Tibial nerve (tissue), 4 donors: Measurements from ENCODE around the gene RFESD. TPM values are rescaled to one million over a fixed set of nuclear protein-coding genes. Genes with fewer than 3 reads are reported as not detected.

Source experiments
- DNase-seq, 2 donors: peaks; one replicate each; pipeline ENCODE4 v3.0.0-alpha.2; 2019; ENCODE audit warnings: low spot score in 2 of 2
- H3K27ac ChIP-seq, 4 donors: fragments of 200-600 bp; sonication (generic) in 3 of 4; one replicate each; pipeline ENCODE4 v1.5.1; 2017 to 2019; ENCODE audit warnings: mild to moderate bottlenecking in 1 of 4
- H3K27me3 ChIP-seq, 2 donors: fragments of 200-600 bp; sonication (generic) in 1 of 2; one replicate each; pipeline versions ENCODE4 v1.5.1 to v1.6.0; 2017 to 2019
- H3K36me3 ChIP-seq, 3 donors: fragments of 200-600 bp; sonication (generic); one replicate each; pipeline ENCODE4 v1.5.1; 2018 to 2019
- H3K4me1 ChIP-seq, 4 donors: fragments of 200-600 bp; sonication (generic) in 3 of 4; one replicate each; pipeline ENCODE4 v1.5.1; 2017 to 2019
- H3K4me3 ChIP-seq, 4 donors: fragments of 200-600 bp; sonication (generic) in 3 of 4; one replicate each; pipeline ENCODE4 v1.5.1; 2017 to 2019; ENCODE audit warnings: mild to moderate bottlenecking in 1 of 4, moderate library complexity in 1 of 4
- H3K9me3 ChIP-seq, 4 donors: fragments of 200-600 bp; sonication (generic) in 3 of 4; one replicate each; pipeline ENCODE4 v1.5.1; 2017 to 2019
- EP300 ChIP-seq, 2 donors: sonication (generic); formaldehyde crosslinking; IDR thresholded peaks; one replicate each; pipeline ENCODE4 v1.6.1; 2017; ENCODE audit warnings: antibody characterized with exemption in 2 of 2, mild to moderate bottlenecking in 1 of 2
- POLR2A ChIP-seq, 2 donors: fragments of 450-650 bp; IDR thresholded peaks; one replicate each; pipeline ENCODE4 v1.6.1; 2017; ENCODE audit warnings: antibody characterized with exemption in 2 of 2, mild to moderate bottlenecking in 2 of 2, moderate library complexity in 2 of 2
- WGBS, 2 donors: methylation state at CpG; one replicate each; pipeline ENCODE4 v1.1.5; 2018; 5-methylcytosine and 5-hydroxymethylcytosine counted together
- total RNA-seq, 4 donors: library from RNA; depleted of rRNA; stranded (reverse); fragments of >200 nt; gene quantifications; one replicate each; pipeline ENCODE4 v1.1.0, GENCODE V29; 2016
- TF ChIP-seq, protein P1 (sequence below), 5 experiments: fragments of 200-600 bp in 3 of 5; fragments of 450-650 bp in 2 of 5; sonication (generic) in 3 of 5; IDR thresholded peaks; one replicate each; pipeline ENCODE4 v1.5.1; 2016 to 2019; ENCODE audit warnings: antibody characterized with exemption in 5 of 5, mild to moderate bottlenecking in 3 of 5, moderate library complexity in 2 of 5

RFESD gene
- total RNA-seq, 4 donors from 2014 or later = 0.98 to 2.1 (median 1.3) TPM

DNA sequence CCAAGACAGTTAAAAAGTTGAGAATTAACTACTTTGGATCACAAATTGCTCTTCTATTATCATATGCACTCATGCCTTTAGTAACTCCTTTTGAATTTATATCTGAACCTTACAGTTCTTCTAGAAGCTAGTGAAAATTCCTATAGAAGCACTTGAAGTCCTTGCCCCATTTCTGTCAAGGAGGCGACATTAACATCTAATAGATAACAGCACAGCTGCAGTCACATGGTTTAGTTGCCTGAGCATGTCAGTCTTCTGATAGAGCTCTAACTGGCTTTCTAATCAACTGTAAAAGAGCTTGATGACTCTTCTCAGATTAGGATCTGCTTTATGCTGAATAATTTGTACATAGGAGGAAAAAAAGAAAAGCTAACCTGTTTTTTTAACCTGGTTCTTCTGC is 9.0 kb downstream of the RFESD start:
- 88 to 90% methylated on average over 1 of the region's 1 CpG for WGBS, 2 donors
- no peak overlapping the region for H3K4me3 ChIP-seq
- no peak overlapping the region for H3K27ac ChIP-seq
- DNase-seq = no peak
- no peaks in the 10 kb centered on the region for H3K4me1 ChIP-seq
- H3K27me3 ChIP-seq = no peaks in the 10 kb centered on the region
- TF ChIP-seq EP300 (IDR thresholded peaks at IDR 0.05) (no peak), POLR2A (IDR thresholded peaks at IDR 0.05) (no peak)
- TF ChIP-seq, protein P1, sequence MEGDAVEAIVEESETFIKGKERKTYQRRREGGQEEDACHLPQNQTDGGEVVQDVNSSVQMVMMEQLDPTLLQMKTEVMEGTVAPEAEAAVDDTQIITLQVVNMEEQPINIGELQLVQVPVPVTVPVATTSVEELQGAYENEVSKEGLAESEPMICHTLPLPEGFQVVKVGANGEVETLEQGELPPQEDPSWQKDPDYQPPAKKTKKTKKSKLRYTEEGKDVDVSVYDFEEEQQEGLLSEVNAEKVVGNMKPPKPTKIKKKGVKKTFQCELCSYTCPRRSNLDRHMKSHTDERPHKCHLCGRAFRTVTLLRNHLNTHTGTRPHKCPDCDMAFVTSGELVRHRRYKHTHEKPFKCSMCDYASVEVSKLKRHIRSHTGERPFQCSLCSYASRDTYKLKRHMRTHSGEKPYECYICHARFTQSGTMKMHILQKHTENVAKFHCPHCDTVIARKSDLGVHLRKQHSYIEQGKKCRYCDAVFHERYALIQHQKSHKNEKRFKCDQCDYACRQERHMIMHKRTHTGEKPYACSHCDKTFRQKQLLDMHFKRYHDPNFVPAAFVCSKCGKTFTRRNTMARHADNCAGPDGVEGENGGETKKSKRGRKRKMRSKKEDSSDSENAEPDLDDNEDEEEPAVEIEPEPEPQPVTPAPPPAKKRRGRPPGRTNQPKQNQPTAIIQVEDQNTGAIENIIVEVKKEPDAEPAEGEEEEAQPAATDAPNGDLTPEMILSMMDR (IDR thresholded peaks at IDR 0.05) = no peak
- peaks cover 0 to 8% (median 0%) of the 10 kb centered on the region in 3 donors for H3K36me3 ChIP-seq
- H3K9me3 ChIP-seq = no peaks in the 10 kb centered on the region

DNA sequence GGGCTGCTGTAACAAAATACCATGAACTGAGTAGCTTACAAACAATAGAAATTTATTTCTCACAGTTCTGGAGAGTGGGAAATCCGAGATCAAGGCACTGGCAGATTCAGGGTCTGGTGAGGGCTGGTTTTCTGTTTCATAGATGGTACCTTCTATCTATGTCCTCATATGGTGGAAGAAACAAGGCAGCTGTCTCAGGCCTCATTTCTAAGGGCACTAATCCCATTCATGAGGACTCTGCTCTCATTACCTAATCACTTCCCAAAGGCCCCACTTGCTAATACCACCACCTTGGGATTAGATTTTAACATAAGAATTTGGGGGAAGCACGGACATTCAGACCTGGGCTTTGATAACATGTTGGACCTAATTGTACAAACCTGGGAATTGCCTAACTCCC is 13.5 kb downstream of the RFESD start:
- TF ChIP-seq POLR2A (IDR thresholded peaks at IDR 0.05) (no peak), EP300 (IDR thresholded peaks at IDR 0.05) (no peak)
- TF ChIP-seq, protein P1 (IDR thresholded peaks at IDR 0.05) = no peak
- Histone ChIP-seq H3K27me3 (no peaks in the 10 kb centered on the region), H3K9me3 (no peaks in the 10 kb centered on the region), H3K27ac (no peak overlapping the region), H3K4me3 (no peak overlapping the region), H3K4me1 (peaks cover 0 to 9% (median 4%) of the 10 kb centered on the region in 4 donors), H3K36me3 (no peaks in the 10 kb centered on the region)
- no peak for DNase-seq
- WGBS, 2 donors = 88 to 92% methylated on average over 2 of the region's 2 CpGs

DNA sequence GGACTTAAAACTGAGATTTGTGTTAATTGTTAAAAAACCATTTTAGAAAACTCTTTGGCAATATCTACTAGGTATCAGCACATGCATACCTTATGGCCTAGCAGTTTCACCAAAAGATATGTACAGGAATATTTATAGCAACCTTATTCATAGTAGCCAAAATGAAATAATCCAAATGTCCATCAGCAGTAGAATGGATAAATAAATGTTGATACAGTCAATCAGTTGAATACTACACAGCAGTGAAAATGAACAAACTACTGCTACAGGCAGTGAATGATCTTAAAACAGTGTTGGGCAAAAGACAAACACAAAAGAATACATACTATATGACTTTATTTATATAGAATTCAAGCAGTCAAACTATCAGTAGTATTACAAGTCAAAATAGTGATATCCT is 16.4 kb downstream of the RFESD start:
- no peak for DNase-seq

DNA sequence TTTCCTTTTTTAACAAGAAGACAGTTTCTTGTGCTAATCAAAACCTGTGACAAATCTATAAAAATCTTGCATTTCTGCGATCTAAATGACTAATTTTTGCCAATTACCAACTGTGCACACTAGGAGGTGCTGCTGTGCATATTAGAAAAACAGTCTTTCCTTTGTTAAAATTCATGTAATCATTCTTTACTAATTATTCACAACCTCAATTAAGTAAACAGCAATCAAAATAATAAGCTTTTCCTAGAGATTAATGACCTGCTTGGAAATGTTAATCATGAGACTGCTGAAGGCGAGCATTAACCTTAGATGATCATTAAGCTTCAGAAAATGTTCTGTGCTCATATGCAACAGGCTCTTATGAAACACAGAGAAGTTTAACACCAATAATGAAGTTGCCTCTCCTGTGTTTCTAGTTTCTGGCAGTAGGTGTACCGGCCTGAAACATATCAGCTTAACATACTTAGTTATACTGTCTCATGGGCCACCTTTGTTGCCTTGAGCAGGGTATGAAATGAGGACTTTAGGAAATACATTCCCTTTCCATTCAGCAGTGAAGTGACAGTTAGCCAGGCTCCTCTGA is 17.7 kb downstream of the RFESD start:
- no peaks in the 10 kb centered on the region for H3K27me3 ChIP-seq
- H3K4me3 ChIP-seq = no peak overlapping the region
- no peaks in the 10 kb centered on the region for H3K36me3 ChIP-seq
- DNase-seq = peak in 1 of 2 donors; percentile 79
- H3K9me3 ChIP-seq = no peaks in the 10 kb centered on the region
- WGBS, 2 donors = 9 to 10% methylated on average over 3 of the region's 3 CpGs
- TF ChIP-seq, protein P1 (IDR thresholded peaks at IDR 0.05) = peak; percentile 70 to 82 (median 77)
- TF ChIP-seq POLR2A (IDR thresholded peaks at IDR 0.05) = no peak
- TF ChIP-seq EP300 (IDR thresholded peaks at IDR 0.05) = peak in 1 of 2 donors; percentile 33
- peaks cover 0 to 14% (median 4%) of the 10 kb centered on the region in 4 donors for H3K4me1 ChIP-seq
- H3K27ac ChIP-seq = peak overlapping the region in 2 of 4 donors; percentile 26 to 71

More for the DNA sequence above, 16.4 kb downstream of the RFESD start:
- H3K4me3 ChIP-seq = no peak overlapping the region
- peaks cover 0 to 9% (median 4%) of the 10 kb centered on the region in 4 donors for H3K4me1 ChIP-seq
- TF ChIP-seq EP300 (IDR thresholded peaks at IDR 0.05) (no peak), POLR2A (IDR thresholded peaks at IDR 0.05) (no peak)
- TF ChIP-seq, protein P1 (IDR thresholded peaks at IDR 0.05) = no peak
- H3K27me3 ChIP-seq = no peaks in the 10 kb centered on the region
- no peaks in the 10 kb centered on the region for H3K9me3 ChIP-seq
- H3K36me3 ChIP-seq = no peaks in the 10 kb centered on the region
- no peak overlapping the region for H3K27ac ChIP-seq

DNA sequence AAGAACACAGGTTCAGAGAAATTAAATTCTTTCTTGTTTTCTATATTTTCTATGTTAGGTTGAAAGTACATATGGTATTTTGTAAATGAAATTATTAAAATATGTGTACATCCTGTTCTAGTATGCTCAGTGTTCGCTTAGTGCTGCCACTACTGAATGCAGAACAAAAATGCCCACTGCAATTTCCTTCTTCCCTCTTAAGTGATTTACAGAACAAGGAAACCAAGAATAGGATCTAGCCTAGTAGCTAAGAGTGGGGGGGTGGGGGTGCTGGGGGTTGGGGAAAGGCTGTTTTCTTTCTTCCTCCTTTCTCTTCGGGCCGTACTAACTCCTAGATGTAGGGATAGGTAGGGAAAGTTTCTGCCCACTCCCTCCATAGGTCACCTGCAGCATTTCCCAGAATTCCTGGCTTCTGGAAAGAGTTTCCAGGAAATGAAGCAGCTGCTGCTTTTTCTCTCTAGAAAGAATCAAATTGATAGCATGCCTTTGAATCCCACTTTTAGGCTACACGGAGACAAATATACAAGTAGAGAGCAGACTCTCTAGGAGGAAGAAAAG is 20.6 kb downstream of the RFESD start:
- Histone ChIP-seq H3K9me3 (no peaks in the 10 kb centered on the region), H3K4me3 (no peak overlapping the region), H3K27me3 (no peaks in the 10 kb centered on the region), H3K4me1 (peaks cover 0 to 21% (median 4%) of the 10 kb centered on the region in 4 donors), H3K27ac (no peak overlapping the region), H3K36me3 (no peaks in the 10 kb centered on the region)
- 72 to 85% methylated on average over 4 of the region's 4 CpGs for WGBS, 2 donors
- TF ChIP-seq POLR2A (IDR thresholded peaks at IDR 0.05) (no peak), EP300 (IDR thresholded peaks at IDR 0.05) (no peak)
- TF ChIP-seq, protein P1 (IDR thresholded peaks at IDR 0.05) = no peak
- no peak for DNase-seq
